Melanocyte of skin (primary cell): ENCODE data around the gene GSTO2. TPM values are rescaled to one million over a fixed set of nuclear protein-coding genes. Genes with fewer than 3 reads are reported as not detected.

Source experiments
- small RNA-seq, 2 donors: library from RNA; depleted of rRNA; stranded (forward); fragments of <200 nt; gene quantifications; one replicate each; pipeline ENCODE3, GENCODE V24; 2012
- total RNA-seq, 2 donors: library from RNA; depleted of rRNA; stranded (reverse); fragments of >200 nt; gene quantifications; 2 replicates each; pipeline ENCODE4 v1.2.3, GENCODE V29; 2012

The GSTO2 gene
- total RNA-seq = 1 to 10 TPM; 1.7 to 7.7 TPM

GRCh38 chr10:104268713-104269645 lies at the start of gene GSTO2:
Gene GSTO2, plus strand, starts transcription at chr10:104269184. Its CDS starts 5,732 bp downstream, at chr10:104274916.

GRCh38 chr10:104231784-104232612 lies 37.0 kb upstream of the GSTO2 start, which contains the start of gene CFAP43:
Gene CFAP43, minus strand, starts transcription at chr10:104232364. Its CDS starts 118 bp downstream, at chr10:104232246.

DNA sequence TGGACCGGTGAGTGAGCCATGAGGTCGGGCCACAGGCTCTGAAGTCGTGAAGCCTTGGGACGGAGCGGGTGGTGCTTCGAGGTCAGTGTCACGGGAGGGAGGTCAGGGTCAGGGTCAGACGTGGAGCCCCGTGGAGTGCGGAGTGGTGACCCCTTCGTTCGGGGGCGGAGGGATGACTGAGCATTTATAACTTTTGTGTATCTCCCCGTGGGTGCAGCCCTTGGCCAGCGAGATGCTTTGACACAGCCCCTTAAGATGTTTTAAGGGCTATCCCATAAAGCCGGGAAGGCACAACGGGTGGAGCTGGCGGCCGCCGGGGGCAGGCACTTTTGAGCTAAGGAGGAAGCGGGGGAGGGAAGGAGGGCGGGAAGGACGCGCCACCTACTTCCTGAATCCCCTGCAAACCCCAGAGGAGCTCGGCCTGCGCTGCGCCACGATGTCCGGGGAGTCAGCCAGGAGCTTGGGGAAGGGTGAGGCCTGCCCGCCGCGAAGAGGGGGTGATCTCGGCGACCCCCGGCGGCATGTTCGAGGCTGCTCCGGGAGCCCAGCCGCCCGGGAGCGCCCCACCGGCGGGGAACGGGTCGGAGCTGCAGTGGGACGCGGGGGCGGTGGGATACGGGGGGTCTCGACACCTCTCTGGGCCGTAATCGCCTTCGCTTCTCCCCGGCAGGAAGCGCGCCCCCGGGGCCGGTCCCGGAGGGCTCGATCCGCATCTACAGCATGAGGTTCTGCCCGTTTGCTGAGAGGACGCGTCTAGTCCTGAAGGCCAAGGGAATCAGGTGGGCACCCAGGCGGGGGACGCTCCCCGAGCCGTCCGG lies 14.3 kb upstream of the GSTO2 start, which contains the start of gene GSTO1:
Gene GSTO1, plus strand, starts transcription at position 400 of the 818 bp plus-strand sequence. Its CDS starts 37 bp downstream, at position 437.

DNA sequence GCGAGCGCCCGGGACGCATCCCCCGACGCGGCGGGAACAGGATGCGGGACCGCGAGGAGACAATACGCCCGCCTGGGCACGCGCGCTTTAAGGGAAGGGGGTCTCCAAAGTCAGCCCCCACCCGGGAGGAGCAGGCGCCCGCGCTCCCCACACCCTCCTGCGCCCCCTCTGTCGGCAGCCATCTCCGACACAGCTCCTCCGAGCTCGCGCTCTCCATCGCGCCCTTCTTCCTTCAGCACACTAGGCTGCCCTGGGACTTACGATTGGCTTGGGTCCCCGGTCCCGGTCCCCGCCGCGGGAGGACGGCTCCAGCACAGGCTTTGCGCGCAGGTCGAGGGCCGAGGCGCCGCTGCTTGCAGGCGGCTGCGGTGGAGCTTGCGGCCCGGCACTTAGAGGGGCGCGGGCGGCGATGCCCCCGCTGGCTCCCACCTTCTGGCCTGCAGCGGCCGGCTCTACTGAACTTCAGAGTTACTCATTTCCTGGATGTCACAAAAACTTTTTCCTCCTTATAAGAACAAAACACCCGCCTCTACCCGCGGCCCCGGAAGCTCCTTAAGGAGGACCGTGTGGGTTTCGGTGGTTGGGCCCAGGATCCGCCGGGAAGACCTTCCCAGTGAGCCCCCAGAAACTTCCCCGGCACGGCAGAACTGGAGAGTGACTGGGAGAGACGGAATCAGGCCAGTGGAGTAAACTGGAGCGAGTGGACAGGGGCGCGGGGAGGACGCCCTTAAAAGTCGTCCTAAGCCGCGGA lies 69.2 kb downstream of the GSTO2 start, which contains the start of gene ITPRIP:
Gene ITPRIP, minus strand, starts transcription at position 481 of the 751 bp plus-strand sequence. CDS start 22,414 bp downstream, outside the sequence.

GRCh38 chr10:104353325-104354048 lies 84.5 kb downstream of the GSTO2 start, which contains the start of gene CFAP58:
Gene CFAP58, plus strand, starts transcription at chr10:104353833. Its CDS starts 65 bp downstream, at chr10:104353898.

Small RNA genes lying within 50 kb of the gene (small RNA-seq; reads per million reads assigned to genes)
- gene MIR4482 = 0 to 0.17 reads per million in 2 donors

Other genes starting within 250 kb of the GSTO2 start
- gene COL17A1, start 183.3 kb upstream of the GSTO2 start, total RNA-seq = under 1 TPM; under 0.01 to 0.34 TPM
- 1 to 10 TPM; 9.3 TPM for gene SFR1, start 147.0 kb upstream of the GSTO2 start, total RNA-seq
- 1 to 10 TPM in 1 of 2 donors, under 1 TPM in 1; under 0.01 to 1.0 TPM for gene CFAP43, start 36.8 kb upstream of the GSTO2 start, total RNA-seq
- 100 to 1,000 TPM; 408 to 493 TPM for gene GSTO1, start 14.3 kb upstream of the GSTO2 start, total RNA-seq
- gene ITPRIP, start 69.3 kb downstream of the GSTO2 start, total RNA-seq = 10 to 100 TPM in 1 of 2 donors, 1 to 10 TPM in 1; 9.6 to 26.3 TPM
- under 1 TPM; under 0.01 to 0.33 TPM for gene CFAP58, start 84.6 kb downstream of the GSTO2 start, total RNA-seq